Measurements from ENCODE around the gene TTN.

The TTN gene

DNA sequence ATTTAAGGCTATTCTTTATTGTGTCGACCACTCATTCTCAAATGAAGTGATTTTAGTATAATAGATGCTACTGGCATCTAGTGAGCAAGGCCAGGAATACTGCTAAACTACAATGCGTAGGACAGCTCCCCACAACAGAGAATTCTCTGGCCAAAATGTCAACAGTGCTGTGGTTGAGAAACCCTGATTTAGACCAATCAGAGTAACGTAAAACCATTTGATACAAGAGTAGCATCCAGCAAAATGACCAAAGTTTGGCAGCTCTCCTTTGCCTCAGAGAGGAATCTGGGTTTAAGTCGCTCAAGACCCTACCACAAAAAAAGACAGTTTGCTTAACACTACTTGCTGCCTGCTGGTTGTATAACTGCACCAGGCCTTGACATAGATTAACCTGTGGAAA, 37.0 kb upstream of the TTN start:
- ChIA-PET POLR2A (no interaction called here), CTCF (no interaction called here)
- TF ChIP-seq HDGF (IDR thresholded peaks at IDR 0.05; ENCODE audit: borderline replicate concordance) = no peak
- no peak for TF ChIP-seq BHLHE40 (IDR thresholded peaks at IDR 0.05; ENCODE audit: borderline replicate concordance)
- TF ChIP-seq FOXM1 (IDR thresholded peaks at IDR 0.05; ENCODE audit: borderline replicate concordance) = no peak
- no peak for TF ChIP-seq ARNT (IDR thresholded peaks at IDR 0.05)
- no peak for TF ChIP-seq PKNOX1 (IDR thresholded peaks at IDR 0.05)
- TF ChIP-seq LEF1 (IDR thresholded peaks at IDR 0.05; ENCODE audit: borderline replicate concordance) = no peak
- no peak for TF ChIP-seq L3MBTL2 (conservative IDR thresholded peaks at IDR 0.05)
- TF ChIP-seq FOXK2 (IDR thresholded peaks at IDR 0.05) = no peak
- no peak for DNase-seq (ENCODE audit: extremely low spot score)

- TF ChIP-seq FOXA1 (IDR thresholded peaks at IDR 0.05) (no peak), PKNOX1 (IDR thresholded peaks at IDR 0.05) (no peak), BHLHE40 (IDR thresholded peaks at IDR 0.05; ENCODE audit: borderline replicate concordance) (no peak), NFRKB (IDR thresholded peaks at IDR 0.05) (no peak), ELF4 (IDR thresholded peaks at IDR 0.05) (no peak), SP1 (IDR thresholded peaks at IDR 0.05) (no peak), ZNF384 (IDR thresholded peaks at IDR 0.05) (no peak), FOXM1 (IDR thresholded peaks at IDR 0.05; ENCODE audit: borderline replicate concordance) (no peak)
- DNase-seq (ENCODE audit: extremely low spot score) = no peak
- POLR2A ChIA-PET = no interaction called here
- CTCF ChIA-PET = no interaction called here
These were observed 36.5 kb upstream of the TTN start for GRCh38 chr2:178843697-178844096.

DNA sequence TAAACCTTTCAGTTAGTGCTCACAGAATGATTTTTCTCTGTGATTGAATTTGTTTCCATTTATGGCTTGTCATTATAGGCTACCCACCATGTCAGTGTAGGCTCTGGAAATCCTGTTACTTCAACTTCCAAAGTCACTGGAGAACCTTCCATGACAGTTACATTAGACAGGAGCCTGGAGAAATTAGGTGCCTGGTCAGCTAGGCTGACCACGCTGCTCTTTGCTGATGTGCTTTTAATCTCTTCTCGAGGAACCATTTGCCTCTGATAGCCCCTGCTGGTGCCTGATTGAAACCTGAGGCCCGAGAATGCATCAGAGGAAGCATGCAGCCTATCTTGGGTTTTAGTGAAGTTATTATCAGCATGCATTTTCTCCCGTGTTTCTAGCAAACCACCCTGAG, 29.6 kb upstream of the TTN start:
- DNase-seq (ENCODE audit: extremely low spot score) = no peak
- TF ChIP-seq FOXM1 (IDR thresholded peaks at IDR 0.05; ENCODE audit: borderline replicate concordance) (no peak), SP1 (IDR thresholded peaks at IDR 0.05) (no peak), ELF4 (IDR thresholded peaks at IDR 0.05) (no peak), ARNT (IDR thresholded peaks at IDR 0.05) (no peak), SUZ12 (IDR thresholded peaks at IDR 0.05) (no peak), CTBP1 (IDR thresholded peaks at IDR 0.05; ENCODE audit: borderline replicate concordance) (no peak), FOXA1 (IDR thresholded peaks at IDR 0.05) (no peak), FOXK2 (IDR thresholded peaks at IDR 0.05) (no peak)
- POLR2A ChIA-PET = no interaction called here
- CTCF ChIA-PET = interaction anchor here (0.6 kb wide), 1 partner anchor 14 kb away, joined by 3 read pairs; no protein-coding TSS in a partner anchor

DNA sequence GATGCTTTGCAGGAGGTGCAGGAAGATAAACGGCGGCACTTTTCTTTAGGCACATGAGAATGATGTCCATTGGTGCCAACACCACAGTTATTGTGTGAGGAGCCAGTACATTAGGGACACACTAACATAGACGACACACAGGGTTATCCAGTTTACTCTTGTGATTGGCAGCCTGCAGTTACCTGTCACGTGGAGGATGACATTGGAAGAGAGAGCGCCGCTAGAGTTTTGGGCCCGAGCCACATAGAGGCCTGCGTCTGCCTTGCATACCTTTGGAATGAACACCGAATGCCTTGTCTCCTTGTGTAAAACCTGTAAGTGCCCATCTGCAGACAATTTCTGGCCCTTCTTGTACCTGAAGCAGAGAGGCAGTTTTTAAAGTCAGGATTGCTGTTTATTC, 26.9 kb upstream of the TTN start:
- TF ChIP-seq SP1 (IDR thresholded peaks at IDR 0.05) (no peak), FOXK2 (IDR thresholded peaks at IDR 0.05) (no peak), ELF4 (IDR thresholded peaks at IDR 0.05) (no peak), TARDBP (IDR thresholded peaks at IDR 0.05) (no peak), NFRKB (IDR thresholded peaks at IDR 0.05) (no peak), PKNOX1 (IDR thresholded peaks at IDR 0.05) (no peak), ARNT (IDR thresholded peaks at IDR 0.05) (no peak), BHLHE40 (IDR thresholded peaks at IDR 0.05; ENCODE audit: borderline replicate concordance) (no peak), SUZ12 (IDR thresholded peaks at IDR 0.05) (no peak)
- ChIA-PET POLR2A (no interaction called here), CTCF (no interaction called here)
- DNase-seq (ENCODE audit: extremely low spot score) = no peak

DNA sequence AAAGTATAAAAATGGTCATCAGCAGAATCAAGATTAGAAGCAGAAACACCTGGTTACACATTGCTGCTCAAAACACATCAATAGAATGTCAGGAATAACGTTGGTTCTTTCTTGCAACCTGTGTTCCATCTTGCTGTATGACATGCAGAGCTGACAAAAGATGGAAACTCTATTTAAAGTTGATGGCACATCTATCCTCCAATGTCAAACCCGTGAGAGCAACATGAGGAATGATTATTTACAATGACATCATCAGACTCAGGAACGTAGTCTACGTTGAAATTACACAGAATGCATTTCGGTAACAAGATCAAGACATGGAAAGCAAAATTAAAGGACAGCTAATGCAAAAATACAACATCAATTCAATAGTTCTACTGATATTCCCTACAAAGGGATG, 26.2 kb upstream of the TTN start:
- ChIA-PET POLR2A (no interaction called here), CTCF (no interaction called here)
- DNase-seq (ENCODE audit: extremely low spot score) = no peak
- TF ChIP-seq L3MBTL2 (conservative IDR thresholded peaks at IDR 0.05) = no peak
- no peak for TF ChIP-seq PKNOX1 (IDR thresholded peaks at IDR 0.05)
- no peak for TF ChIP-seq NFRKB (IDR thresholded peaks at IDR 0.05)
- no peak for TF ChIP-seq FOXA1 (IDR thresholded peaks at IDR 0.05)
- TF ChIP-seq ARNT (IDR thresholded peaks at IDR 0.05) = no peak

- ChIA-PET CTCF (no interaction called here), POLR2A (no interaction called here)
- TF ChIP-seq L3MBTL2 (conservative IDR thresholded peaks at IDR 0.05) = no peak
- no peak for TF ChIP-seq FOXM1 (IDR thresholded peaks at IDR 0.05; ENCODE audit: borderline replicate concordance)
- no peak for TF ChIP-seq NFRKB (IDR thresholded peaks at IDR 0.05)
- TF ChIP-seq ARNT (IDR thresholded peaks at IDR 0.05) = no peak
- no peak for TF ChIP-seq CTBP1 (IDR thresholded peaks at IDR 0.05; ENCODE audit: borderline replicate concordance)
- no peak for TF ChIP-seq PKNOX1 (IDR thresholded peaks at IDR 0.05)
- no peak for TF ChIP-seq FOXK2 (IDR thresholded peaks at IDR 0.05)
- TF ChIP-seq BHLHE40 (IDR thresholded peaks at IDR 0.05; ENCODE audit: borderline replicate concordance) = no peak
- TF ChIP-seq FOXA1 (IDR thresholded peaks at IDR 0.05) = no peak
- TF ChIP-seq ZNF384 (IDR thresholded peaks at IDR 0.05) = no peak
- no peak for TF ChIP-seq SUZ12 (IDR thresholded peaks at IDR 0.05)
- no peak for TF ChIP-seq SP1 (IDR thresholded peaks at IDR 0.05)
- no peak for TF ChIP-seq ELF4 (IDR thresholded peaks at IDR 0.05)
- no peak for DNase-seq (ENCODE audit: extremely low spot score)
These were observed 23.2 kb upstream of the TTN start for GRCh38 chr2:178830451-178830850.
